ENCODE data around the gene TCP10L.

DNA sequence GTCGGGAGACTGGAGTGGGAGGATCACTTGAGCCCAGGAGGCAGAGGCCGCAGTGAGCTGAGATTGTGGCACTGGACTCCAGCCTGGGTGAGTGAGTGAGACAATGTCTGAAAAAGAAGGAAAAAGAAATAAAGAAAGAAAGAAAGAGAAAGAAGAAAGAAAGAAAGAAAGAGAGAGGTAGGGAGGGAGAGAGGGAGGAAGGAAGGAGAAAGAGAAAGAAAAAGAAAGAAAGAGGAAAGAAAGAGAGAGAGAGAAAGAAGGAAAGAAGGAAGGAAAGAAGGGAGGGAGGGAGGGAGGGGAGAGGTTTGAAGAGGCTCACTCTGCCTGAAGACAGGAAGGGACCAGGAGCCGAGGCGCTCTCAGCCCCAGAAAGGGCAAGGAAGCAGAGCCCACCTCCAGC is 4.8 kb upstream of the TCP10L start:
- TF ChIP-seq, protein P1, sequence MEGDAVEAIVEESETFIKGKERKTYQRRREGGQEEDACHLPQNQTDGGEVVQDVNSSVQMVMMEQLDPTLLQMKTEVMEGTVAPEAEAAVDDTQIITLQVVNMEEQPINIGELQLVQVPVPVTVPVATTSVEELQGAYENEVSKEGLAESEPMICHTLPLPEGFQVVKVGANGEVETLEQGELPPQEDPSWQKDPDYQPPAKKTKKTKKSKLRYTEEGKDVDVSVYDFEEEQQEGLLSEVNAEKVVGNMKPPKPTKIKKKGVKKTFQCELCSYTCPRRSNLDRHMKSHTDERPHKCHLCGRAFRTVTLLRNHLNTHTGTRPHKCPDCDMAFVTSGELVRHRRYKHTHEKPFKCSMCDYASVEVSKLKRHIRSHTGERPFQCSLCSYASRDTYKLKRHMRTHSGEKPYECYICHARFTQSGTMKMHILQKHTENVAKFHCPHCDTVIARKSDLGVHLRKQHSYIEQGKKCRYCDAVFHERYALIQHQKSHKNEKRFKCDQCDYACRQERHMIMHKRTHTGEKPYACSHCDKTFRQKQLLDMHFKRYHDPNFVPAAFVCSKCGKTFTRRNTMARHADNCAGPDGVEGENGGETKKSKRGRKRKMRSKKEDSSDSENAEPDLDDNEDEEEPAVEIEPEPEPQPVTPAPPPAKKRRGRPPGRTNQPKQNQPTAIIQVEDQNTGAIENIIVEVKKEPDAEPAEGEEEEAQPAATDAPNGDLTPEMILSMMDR (CRISPR knock-in tag; IDR thresholded peaks at IDR 0.05) = no peak
- TF ChIP-seq, protein P2, sequence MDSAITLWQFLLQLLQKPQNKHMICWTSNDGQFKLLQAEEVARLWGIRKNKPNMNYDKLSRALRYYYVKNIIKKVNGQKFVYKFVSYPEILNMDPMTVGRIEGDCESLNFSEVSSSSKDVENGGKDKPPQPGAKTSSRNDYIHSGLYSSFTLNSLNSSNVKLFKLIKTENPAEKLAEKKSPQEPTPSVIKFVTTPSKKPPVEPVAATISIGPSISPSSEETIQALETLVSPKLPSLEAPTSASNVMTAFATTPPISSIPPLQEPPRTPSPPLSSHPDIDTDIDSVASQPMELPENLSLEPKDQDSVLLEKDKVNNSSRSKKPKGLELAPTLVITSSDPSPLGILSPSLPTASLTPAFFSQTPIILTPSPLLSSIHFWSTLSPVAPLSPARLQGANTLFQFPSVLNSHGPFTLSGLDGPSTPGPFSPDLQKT (CRISPR knock-in tag; IDR thresholded peaks at IDR 0.05; ENCODE audit: borderline replicate concordance) = no peak
- TF ChIP-seq JUND (CRISPR knock-in tag; IDR thresholded peaks at IDR 0.05) (no peak), EZH2 (conservative IDR thresholded peaks at IDR 0.05; ENCODE audit: low read depth, low read length) (no peak)
- TF ChIP-seq, protein P3, sequence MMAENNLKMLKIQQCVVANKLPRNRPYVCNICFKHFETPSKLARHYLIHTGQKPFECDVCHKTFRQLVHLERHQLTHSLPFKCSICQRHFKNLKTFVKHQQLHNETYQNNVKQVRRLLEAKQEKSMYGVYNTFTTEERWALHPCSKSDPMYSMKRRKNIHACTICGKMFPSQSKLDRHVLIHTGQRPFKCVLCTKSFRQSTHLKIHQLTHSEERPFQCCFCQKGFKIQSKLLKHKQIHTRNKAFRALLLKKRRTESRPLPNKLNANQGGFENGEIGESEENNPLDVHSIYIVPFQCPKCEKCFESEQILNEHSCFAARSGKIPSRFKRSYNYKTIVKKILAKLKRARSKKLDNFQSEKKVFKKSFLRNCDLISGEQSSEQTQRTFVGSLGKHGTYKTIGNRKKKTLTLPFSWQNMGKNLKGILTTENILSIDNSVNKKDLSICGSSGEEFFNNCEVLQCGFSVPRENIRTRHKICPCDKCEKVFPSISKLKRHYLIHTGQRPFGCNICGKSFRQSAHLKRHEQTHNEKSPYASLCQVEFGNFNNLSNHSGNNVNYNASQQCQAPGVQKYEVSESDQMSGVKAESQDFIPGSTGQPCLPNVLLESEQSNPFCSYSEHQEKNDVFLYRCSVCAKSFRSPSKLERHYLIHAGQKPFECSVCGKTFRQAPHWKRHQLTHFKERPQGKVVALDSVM (CRISPR knock-in tag; IDR thresholded peaks at IDR 0.05) = no peak

Measured in HepG2 (cell line).